GOT3 (cell line): ENCODE results near the gene RPS28.
"Not testable (repeated sequence)": the region's sequence is repeated elsewhere in the genome, so short reads cannot be mapped to it uniquely, and the experiment has no call there.

Source experiments
- DNase-seq: peaks from one replicate; lab custom pipeline; 2025; ENCODE audit warnings: mixed read lengths; lab: John Stamatoyannopoulos, UW

The RPS28 gene

DNA sequence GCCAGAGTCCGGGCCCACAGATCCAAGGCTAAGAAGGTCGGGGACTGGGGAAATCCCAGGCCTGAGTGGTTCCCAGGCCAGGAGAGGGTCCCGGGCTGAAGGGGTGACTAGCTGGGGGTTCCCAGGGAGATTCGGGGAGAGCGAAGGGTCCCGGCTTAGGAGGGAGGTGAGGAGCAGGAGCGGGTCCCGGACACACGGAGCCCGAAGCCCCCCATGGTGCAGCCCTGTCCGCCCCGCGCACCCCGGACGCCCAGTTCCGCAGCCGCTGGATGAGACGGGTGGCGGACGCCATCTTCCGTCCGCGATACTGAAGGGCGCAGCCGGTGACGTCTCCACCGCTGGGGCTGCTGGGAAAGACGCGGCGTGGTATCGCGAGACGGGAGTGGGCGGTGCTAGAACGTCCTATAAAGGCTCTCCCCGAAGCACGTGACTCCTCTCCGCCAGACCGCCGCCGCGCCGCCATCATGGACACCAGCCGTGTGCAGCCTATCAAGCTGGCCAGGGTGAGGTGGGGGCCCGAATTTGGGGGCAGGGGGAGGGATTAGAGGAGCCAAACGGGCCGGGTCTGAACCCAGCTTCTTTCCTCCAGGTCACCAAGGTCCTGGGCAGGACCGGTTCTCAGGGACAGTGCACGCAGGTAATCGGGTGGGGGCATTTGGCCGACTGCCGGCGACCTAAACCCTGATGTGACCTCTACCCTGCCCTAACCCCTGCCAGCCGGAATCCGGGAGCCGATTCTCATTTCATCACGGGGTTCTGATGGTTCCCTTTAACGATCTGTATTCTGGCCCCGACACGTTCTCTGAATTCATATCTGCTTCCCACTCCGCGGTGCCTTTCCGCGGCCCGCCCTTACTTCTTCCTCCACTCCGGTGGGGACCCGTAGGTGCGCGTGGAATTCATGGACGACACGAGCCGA, at the start of gene RPS28, which contains the start of gene NDUFA7:
TSS of gene RPS28 (plus strand) at position 430 of the 919 bp plus-strand sequence. CDS start at position 465, 35 bp downstream.
TSS of gene NDUFA7 (minus strand) at position 309 of the 919 bp plus-strand sequence. CDS start at position 292, 17 bp downstream.
- peak; percentile 81 for DNase-seq

DNA sequence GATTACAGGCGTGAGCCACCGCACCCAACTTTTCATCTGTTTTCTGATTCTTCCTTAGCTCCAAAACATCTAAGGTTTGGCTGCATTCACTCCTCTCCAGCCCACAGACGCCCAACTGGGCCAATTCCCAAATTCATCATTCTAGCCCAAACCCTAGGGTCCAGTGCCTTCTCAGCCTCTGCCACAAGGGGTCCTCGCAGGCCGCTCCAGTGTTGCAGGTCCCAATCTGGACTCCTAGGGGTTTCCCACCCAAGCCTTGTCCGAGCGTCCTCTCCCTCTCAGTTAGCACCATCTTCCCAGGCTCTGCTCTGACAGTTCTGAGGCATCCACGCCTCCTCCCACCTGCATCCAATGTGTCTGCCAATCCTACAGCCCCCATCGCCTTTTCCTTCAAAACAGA, 44.8 kb upstream of the RPS28 start:
- DNase-seq = not testable (repeated sequence)

DNA sequence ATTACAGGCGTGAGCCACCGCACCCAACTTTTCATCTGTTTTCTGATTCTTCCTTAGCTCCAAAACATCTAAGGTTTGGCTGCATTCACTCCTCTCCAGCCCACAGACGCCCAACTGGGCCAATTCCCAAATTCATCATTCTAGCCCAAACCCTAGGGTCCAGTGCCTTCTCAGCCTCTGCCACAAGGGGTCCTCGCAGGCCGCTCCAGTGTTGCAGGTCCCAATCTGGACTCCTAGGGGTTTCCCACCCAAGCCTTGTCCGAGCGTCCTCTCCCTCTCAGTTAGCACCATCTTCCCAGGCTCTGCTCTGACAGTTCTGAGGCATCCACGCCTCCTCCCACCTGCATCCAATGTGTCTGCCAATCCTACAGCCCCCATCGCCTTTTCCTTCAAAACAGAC, 30.0 kb upstream of the RPS28 start:
- DNase-seq = not testable (repeated sequence)

DNA sequence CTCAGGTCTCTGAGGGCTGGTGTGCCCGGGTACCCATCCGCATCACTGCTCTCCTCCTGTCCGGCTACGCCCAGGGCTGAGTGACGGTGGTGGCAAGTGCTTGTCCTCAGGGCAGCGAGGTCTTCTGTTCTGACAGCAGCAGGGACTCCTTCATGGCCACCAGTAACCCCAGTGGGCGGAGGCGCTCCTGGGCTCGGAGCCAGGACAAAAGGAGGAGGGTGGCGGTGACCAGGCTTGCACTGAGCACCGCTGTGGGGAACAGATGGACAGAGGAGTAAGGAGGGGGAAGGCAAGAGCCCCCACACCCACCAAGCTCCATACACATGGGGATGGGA, 19.0 kb upstream of the RPS28 start:
- DNase-seq = no peak

DNA sequence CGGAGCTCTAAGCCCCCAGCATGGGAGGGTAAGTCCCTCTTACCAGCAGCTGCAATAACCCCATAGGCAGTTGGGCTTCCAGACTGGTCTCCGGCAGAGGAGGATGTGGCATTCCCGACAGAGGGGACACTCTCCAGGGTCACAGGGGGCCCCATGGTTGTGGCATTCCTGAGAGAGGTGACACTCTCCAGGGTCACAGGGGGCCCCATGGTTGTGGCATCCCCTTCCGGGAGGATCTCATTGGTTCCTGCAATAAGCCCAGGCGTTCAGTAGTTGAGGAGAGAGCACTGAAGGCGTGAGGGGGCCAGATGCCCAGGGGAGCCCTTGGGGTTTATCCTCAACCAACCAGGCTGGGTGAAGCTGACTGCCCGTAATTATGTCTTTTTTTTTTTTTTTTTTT, 18.6 kb upstream of the RPS28 start:
- no peak for DNase-seq

DNA sequence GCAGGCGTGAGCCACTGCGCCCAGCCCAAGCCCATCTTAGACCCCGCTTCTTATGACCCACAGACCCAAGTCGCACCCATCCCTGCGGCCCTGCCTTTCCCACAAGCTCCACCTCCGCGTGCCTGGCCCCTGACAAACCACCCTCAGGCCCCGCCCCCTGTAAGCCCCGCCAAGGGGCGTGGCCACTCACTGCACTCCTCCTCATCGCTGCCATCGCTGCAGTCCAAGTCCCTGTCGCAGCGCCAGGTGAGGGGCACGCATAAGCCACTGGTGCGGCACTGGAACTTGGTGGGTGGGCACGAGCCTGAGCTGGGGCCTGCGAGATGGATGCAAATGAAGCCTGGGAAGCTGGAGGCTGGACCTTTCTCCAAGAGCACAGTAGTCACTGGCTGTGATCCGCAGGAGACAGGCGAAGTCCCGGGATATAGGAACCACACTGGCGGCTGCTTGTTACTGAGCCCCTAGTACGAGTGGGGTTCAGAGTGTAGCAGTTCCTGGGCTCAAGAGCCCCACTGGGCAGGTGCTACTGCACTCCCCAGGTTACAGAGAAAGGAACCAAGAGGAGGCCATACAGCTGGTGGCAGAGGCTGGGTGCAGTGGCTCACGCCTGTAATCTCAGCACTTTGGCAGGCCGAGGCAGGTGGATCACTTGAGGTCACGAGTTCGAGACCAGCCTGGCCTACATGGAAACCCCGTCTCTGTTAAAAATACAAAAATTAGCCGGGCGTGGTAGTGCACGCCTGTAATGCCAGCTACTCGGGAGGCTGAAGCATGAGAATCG, 16.3 kb upstream of the RPS28 start:
- no peak for DNase-seq

DNA sequence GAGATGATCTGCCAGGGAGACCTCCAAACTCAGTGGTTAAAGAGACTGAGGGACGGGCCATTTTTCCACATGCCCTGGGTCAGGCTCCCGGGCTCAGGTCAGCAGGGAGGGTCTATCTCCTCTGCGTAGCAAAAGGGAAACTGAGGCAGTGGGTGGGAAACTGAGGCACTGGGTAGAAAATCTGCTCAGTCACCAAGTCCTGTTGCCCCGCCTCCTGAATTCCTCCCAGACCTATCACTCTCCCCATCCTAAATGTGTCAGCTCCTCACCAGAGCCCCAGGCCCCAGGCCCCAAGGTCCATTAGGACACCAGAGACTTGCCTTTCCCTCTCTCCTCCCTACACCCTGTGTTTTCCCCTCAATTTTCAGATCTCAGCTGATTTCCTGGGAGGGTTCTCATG, 15.5 kb upstream of the RPS28 start:
- no peak for DNase-seq

DNA sequence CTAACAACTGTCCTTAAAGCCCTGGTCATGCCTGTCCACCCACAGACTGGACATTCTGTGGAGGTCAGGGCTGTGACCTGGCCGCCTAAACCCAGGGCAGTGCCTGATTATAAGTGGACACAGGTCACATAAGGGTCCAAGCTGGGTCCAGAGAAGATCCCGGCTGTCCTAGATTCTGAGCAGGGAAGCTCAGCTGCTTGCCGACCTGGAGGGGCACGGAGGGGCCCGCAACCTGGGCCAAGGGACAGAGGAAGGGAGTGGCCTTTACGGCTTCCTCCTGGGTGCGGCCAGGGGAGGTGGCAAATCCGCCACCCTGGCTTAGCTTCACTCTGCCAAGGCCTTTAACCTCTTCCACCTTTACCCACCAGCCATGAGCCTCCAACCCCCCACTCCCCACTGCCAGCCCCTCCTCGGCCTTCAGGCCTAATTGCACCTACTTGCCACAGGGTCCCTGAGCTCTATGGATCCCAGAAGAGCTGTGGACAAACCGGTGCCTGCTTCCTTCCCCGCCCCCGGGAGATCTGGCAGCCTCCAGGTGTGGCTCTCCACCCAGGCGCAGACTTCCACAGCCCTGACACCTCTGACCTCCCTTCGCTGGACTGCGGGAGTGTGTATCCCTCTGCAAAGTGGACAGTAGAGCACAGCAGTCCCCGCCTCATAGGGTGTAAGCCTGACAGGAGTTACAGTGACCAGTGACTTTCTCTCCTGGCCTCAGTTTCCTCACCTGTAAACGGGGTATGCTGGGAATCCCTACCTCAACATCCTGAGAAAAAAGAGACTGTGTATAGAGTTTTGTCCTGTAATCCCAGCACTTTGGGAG, 14.9 kb upstream of the RPS28 start:
- no peak for DNase-seq

DNA sequence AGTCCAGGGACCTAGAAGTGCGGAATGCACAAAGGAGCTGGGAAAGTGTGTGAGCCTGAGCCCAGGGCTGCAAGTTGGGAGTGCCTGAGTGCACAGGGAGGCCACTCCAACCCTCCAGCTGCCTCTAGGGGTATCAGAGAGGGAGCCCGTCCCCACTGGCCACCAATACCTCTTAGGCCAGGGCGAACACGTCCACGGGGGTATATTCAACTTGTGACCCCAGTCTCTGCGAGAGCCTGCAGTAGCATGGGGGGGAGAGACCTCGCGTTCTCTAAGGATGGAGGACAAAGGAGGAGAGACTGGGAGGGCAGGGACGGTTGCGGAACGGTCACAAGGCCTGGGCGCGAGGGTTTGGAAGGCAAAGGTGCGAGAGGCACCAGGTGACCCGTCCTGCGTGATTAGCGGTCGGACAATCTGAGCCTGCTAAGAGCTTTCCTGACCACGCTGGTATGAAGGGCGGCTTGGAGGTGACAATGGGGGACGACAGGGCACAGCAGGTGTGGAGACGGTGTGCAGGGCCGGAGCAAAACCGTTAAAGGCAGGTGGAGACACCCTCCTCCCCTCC, 13.8 kb upstream of the RPS28 start:
- no peak for DNase-seq

DNA sequence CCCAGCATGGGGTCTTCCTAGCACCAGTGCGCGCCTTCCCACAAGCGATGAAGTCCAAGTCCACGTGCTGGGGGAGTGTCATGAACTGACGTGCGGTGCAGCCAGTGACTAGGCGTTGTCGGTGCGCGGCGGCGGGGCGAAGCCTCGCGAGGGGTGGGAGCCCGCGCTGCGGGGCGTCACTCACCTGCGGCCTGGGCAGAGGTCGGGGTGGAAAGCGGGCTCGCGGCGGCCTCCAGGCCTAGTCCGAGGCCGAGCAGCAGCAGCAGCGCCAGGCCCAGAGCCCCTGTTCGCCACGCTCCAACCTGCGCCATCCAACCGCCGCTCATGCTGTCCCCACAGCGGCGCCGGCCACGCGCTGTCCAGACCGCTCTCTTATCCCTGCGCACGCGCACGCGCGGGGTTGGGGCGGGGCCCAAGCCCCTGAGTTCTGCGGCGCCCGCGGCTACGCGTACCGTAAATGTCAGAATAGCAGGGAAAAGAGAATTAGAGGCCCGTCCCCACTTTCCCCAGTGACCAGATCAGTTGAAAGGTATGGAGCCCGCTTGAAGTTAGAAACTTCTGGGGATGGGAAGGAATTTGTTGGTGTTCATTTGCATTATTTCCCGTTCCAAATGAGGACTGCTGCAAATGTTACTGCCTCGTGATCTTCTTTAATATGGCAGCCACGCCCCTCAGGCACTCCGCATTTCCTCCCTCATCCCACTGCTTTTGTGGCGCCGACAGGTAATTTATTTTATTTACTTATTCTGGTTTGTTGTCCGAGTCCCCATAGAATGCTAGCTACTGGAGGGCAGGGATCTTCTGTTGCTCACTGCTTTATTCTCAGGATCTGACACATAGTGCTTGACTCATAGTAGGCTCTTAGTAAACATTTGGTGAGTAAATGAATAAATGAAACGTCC, 13.1 kb upstream of the RPS28 start, which contains the start of gene CD320:
TSS of gene CD320 (minus strand) at position 394 of the 902 bp plus-strand sequence. CDS start at position 326, 68 bp downstream.
- peak; percentile 83 for DNase-seq

DNA sequence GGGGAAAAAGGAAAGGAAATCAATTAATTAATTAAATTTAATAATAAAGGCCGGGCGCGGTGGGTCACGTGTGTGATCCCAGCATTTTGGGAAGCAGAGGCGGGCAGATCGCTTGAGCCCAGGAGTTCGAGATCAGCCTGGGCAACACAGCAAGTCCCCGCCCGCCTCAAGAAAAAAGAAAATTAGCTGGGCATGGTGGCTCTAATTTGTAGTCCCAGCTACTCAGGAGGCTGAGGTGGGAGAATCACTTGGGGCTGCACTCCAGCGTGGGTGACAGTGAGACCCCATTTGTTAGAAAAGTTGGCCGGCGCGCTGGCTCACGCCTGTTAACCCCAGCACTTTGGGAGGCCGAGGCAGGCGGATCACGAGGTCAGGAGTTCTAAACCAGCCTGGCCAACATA, 12.4 kb upstream of the RPS28 start:
- DNase-seq = no peak

DNA sequence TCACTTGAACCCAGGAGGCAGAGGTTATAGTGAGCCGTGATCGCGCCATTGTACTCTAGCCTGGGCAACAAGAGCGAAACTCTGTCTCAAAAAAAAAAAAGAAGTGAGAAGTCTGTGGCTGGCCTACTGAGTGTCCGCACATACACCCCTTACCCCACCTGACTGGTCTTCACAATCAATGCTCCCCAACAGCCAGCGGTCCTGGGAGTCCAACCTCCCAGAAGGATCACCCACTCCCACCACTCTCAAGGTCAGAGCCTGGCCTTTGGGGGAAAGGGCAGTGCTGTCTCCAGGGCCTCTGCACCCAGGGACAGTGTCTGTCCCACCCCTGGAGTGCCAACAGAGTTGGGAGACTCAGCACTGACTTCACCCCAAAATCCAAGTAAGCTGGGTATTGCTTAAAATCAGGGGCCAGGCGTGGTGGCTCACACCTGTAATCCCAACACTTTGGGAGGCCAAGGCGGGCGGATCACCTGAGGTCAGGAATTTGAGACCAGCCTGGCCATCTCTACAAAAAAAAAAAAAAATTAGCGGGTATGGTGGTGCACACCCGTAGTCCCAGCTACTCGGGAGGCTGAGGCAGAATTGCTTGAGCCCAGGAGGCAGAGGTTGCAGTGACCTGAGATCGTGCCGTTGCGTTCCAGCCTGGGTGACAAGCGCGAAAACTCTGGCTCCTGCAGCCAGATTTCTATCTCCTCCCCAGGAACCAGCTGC, 10.8 kb upstream of the RPS28 start:
- DNase-seq = no peak

DNA sequence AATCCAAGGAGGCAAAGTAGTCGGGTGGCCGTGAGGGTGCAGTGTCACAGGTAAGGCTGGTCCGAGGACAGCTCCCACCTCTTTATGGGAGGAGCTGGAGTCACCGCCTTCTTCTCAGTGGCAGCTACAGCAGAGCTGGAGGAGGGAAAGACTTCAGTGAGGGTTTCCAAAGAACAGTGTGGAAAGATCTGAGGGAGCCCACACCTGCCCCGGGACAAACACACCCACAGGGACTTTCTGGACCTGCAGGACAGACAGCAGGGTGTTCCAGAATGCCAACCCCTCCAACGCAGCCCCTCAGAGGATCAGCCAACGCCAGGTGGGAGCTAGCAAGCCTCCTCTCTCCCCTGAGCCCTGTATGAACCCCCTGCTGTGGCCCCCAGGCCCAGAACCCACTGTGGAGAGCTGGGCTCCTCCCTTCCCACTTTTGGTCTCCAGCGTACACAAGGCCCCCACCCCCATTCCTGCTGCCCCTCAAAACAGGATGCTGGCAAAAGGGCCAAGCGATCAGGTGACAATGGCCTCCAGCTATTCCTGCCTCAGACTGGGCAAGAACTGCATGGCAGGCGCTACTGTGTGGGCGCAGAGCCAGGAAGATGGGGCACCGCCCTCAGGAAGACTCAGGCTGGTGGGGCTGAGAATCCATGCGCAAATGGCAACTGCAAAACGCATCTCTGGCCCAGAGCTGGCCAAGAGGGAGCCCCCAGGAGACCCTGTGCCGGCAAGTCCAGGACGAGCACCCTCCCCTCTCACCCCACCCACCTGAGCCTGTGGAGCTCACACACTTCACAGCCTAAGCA, 9.6 kb upstream of the RPS28 start:
- DNase-seq = no peak

DNA sequence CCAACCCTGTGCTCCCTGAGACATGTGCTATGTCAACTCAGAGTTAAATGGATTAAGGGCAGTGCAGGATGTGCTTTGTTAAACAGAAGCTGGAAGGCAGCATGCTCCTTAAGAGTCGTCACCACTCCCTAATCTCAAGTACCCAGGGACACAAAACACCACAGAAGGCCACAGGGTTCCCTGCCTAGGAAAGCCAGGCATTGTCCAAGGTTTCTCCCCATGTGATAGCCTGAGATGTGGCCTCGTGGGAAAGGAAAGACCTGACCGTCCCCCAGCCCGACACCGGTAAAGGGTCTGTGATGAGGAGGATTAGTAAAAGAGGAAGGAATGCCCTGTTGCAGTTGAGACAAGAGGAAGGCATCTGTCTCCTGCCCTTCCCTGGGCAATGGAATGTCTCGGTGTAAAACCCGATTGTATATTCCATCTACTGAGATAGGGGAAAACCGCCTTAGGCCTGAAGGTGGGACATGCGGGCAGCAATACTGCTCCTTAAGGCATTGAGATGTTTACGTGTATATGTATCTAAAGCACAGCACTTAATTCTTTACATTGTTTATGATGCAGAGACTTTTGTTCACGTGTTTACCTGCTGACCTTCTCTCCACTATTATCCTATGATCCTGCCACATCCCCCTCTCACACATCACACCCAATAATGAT, 6.2 kb upstream of the RPS28 start:
- not testable (repeated sequence) for DNase-seq

DNA sequence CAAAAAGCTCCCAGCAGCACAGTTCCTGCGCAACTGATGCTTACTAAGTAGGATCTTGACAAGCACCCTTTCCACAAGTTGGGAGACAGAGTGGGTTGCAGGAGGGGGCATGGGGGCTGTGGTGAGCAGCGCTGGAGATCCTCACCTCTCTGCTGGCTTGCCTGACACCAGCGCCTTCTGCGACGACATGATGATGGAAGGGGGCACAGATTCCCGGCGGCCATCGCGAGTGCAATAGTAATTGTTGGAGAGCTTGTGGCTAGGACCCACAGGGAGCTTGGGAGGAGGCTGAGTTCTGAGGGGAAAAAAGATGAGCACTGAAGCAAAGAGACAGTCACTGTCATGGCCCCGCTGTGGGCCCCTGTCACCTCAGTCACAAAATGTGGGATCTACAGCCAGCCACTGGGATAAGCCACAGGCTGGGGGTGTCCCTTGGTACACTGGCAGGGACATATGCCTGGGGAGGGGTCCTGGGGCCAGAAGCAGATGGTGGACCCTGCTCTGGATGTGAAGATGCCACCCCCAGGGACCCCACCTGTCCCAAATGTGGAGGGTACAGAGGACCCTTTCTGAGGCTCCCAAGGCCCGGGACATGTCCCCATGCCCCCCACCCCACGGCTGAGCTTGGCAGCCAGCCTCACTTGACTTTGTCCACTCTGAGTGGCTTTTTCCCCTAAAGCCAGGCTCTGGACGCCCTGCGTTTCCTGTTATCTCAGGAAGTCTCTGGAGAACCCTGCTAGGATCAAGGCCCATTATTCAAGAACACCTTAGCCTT, 4.8 kb upstream of the RPS28 start:
- no peak for DNase-seq

DNA sequence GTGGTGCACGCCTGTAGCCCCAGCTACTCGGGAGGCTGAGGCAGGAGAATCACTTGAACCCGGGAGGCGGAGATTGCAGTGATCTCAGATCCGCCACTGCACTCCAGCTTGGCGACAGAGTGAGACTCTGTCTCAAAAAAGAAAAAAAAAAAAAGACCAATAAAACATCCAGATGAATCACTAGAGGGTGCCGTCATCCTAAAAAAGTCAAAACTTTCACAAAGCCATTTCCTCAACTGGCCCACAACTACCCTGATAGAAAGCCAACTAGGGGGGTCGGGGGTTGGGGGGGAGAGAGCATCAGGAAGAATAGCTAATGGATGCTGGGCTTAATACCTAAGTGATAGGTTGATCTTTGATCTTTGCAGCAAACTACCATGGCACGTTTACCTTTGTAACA, 2.5 kb upstream of the RPS28 start:
- not testable (repeated sequence) for DNase-seq

DNA sequence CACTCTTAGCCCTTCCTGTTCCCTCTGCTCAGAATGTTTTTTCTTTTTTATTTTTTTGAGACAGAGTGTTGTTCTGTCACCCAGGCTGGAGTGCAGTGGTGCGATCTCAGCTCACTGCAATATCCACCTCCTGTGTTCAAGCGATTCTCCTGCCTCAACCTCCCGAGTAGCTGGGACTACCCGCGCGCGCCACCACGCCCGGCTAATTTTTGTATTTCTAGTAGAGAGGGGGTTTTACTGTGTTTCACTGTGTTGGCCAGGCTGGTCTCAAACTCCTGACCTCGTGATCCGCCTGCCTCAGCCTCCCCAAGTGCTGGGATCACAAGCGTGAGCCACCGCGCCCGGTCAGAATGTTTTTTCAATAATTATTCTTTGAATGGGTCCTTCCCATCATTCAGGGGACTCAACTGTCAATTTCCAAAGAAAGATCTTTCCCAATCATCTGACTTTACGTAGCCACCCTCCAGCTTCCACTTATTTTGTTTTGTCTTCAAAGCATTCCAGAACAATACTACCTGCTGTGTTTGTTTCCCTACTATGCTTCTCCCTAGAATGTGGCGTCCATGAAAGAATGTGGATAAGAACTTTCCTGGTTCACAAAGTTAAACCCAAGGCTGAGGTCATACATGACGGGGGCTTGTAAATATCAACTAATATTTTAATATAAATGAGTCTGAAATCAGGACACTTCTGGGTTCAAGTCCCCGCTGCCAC, 1.3 kb upstream of the RPS28 start:
- no peak for DNase-seq
